ENCODE measurements around the gene IFT88.

- TF ChIP-seq, protein P1, sequence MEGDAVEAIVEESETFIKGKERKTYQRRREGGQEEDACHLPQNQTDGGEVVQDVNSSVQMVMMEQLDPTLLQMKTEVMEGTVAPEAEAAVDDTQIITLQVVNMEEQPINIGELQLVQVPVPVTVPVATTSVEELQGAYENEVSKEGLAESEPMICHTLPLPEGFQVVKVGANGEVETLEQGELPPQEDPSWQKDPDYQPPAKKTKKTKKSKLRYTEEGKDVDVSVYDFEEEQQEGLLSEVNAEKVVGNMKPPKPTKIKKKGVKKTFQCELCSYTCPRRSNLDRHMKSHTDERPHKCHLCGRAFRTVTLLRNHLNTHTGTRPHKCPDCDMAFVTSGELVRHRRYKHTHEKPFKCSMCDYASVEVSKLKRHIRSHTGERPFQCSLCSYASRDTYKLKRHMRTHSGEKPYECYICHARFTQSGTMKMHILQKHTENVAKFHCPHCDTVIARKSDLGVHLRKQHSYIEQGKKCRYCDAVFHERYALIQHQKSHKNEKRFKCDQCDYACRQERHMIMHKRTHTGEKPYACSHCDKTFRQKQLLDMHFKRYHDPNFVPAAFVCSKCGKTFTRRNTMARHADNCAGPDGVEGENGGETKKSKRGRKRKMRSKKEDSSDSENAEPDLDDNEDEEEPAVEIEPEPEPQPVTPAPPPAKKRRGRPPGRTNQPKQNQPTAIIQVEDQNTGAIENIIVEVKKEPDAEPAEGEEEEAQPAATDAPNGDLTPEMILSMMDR (IDR thresholded peaks at IDR 0.05), result no peak
- no peak for TF ChIP-seq POLR2A (IDR thresholded peaks at IDR 0.05)
Measured at GRCh38 chr13:20691616-20692015, 124.7 kb downstream of the IFT88 start.
